GM21576 (cell line): ENCODE results near the gene PRKG1.

ENCODE experiments used
- ATAC-seq: cut with Tn5 transposase; IDR thresholded peaks from one replicate; pipeline ENCODE4 v1.9.1; 2021; ENCODE audit warnings: mild to moderate bottlenecking, moderate library complexity; ENCODE audit not compliant: unreplicated experiment

Gene PRKG1

GRCh38 chr10:51479711-51480110 lies 405.4 kb downstream of the PRKG1 start:
- no peak for ATAC-seq

- ATAC-seq = no peak
Observed at GRCh38 chr10:51485668-51486067, 411.4 kb downstream of the PRKG1 start.

- ATAC-seq = no peak
Observed at GRCh38 chr10:51487576-51487975, 413.3 kb downstream of the PRKG1 start.

- no peak for ATAC-seq
Observed at GRCh38 chr10:51488766-51489408, 414.6 kb downstream of the PRKG1 start.

GRCh38 chr10:51498424-51498823 lies 424.1 kb downstream of the PRKG1 start:
- no peak for ATAC-seq

GRCh38 chr10:51501396-51501795 lies 427.1 kb downstream of the PRKG1 start:
- ATAC-seq = no peak

- no peak for ATAC-seq
Observed at GRCh38 chr10:51502124-51502523, 427.8 kb downstream of the PRKG1 start.

- no peak for ATAC-seq
Observed at GRCh38 chr10:51503378-51503777, 429.1 kb downstream of the PRKG1 start.

- ATAC-seq = no peak
Observed at GRCh38 chr10:51507476-51507875, 433.2 kb downstream of the PRKG1 start.

- no peak for ATAC-seq
Observed at GRCh38 chr10:51508156-51508555, 433.9 kb downstream of the PRKG1 start.

- no peak for ATAC-seq
Observed at GRCh38 chr10:51510231-51510630, 435.9 kb downstream of the PRKG1 start.

GRCh38 chr10:51521605-51522004 lies 447.3 kb downstream of the PRKG1 start:
- ATAC-seq = peak; percentile 63

GRCh38 chr10:51522858-51523257 lies 448.6 kb downstream of the PRKG1 start:
- ATAC-seq = no peak

- ATAC-seq = no peak
Observed at GRCh38 chr10:51523440-51523839, 449.2 kb downstream of the PRKG1 start.

- ATAC-seq = no peak
Observed at GRCh38 chr10:51524041-51524440, 449.8 kb downstream of the PRKG1 start.

- ATAC-seq = no peak
Observed at GRCh38 chr10:51527522-51528219, 453.4 kb downstream of the PRKG1 start.

GRCh38 chr10:51528527-51528926 lies 454.2 kb downstream of the PRKG1 start:
- no peak for ATAC-seq

- ATAC-seq = no peak
Observed at GRCh38 chr10:51530541-51530940, 456.3 kb downstream of the PRKG1 start.

- ATAC-seq = no peak
Observed at GRCh38 chr10:51532044-51532443, 457.8 kb downstream of the PRKG1 start.

GRCh38 chr10:51542853-51543252 lies 468.6 kb downstream of the PRKG1 start:
- no peak for ATAC-seq

- ATAC-seq = no peak
Observed at GRCh38 chr10:51544933-51545332, 470.6 kb downstream of the PRKG1 start.

- no peak for ATAC-seq
Observed at GRCh38 chr10:51547941-51548340, 473.7 kb downstream of the PRKG1 start.

- no peak for ATAC-seq
Observed at GRCh38 chr10:51552879-51553278, 478.6 kb downstream of the PRKG1 start.
